GM12878 (cell line): Measurements from ENCODE around the gene SYTL1. TPM values are rescaled to one million over a fixed set of nuclear protein-coding genes. Genes with fewer than 3 reads are reported as not detected.

Source experiments
- ATAC-seq: fragments of 200-7000 bp; cut with Tn5 transposase; 3 replicates; pipeline ENCODE4 v1.9.1; 2020; ENCODE audit warnings: mild to moderate bottlenecking, moderate library complexity
- BruUV-seq: library from RNA; stranded (reverse); fragments of 400-500 nt; replicated peaks from 2 replicates; lab custom pipeline; 2021; lab: Mats Ljungman, UMichigan
- CTCF ChIA-PET: fragments of 300-600 bp; sonication (Branson Sonifier 250); formaldehyde crosslinking; extraction: SDS; loops from one replicate; lab custom pipeline; 2021; ENCODE audit warnings: inconsistent platforms; lab: Yijun Ruan, JAX
- POLR2A ChIA-PET: fragments of 350-600 bp; formaldehyde crosslinking; extraction: SDS; loops from one replicate; lab custom pipeline; 2021; ENCODE audit warnings: inconsistent platforms; lab: Charles Lee
- RAD21 ChIA-PET: fragments of 300-600 bp; sonication (Branson Sonifier 250); formaldehyde crosslinking; loops from one replicate; lab custom pipeline; 2023; ENCODE audit warnings: antibody characterized with exemption; ENCODE audit not compliant: unreplicated experiment; lab: Charles Lee
- SMC1A ChIA-PET: fragments of 300-600 bp; sonication (Branson Sonifier 250); formaldehyde crosslinking; loops from one replicate; lab custom pipeline; 2023; ENCODE audit not compliant: unreplicated experiment, uncharacterized antibody; lab: Charles Lee
- DNase-seq: peaks from one replicate; pipeline ENCODE4 v3.0.0-alpha.2; 2011; ENCODE audit warnings: low read depth, low spot score
- FAIRE-seq: peaks from 3 replicates; lab custom pipeline; 2011; peaks lifted over from hg19 to GRCh38; lab: Jason Lieb, UNC
- H2AFZ ChIP-seq: 2 replicates; pipeline ENCODE4 v1.6.0; 2011; ENCODE audit warnings: low read depth, low read length, control low read depth; ENCODE audit not compliant: control insufficient read depth
- H3K27ac ChIP-seq: 2 replicates; pipeline ENCODE4 v1.5.1; 2011; ENCODE audit warnings: control low read depth; ENCODE audit not compliant: control insufficient read depth, insufficient read depth
- H3K27me3 ChIP-seq, 2 experiments: replicated peaks in 1 of 2; 2 replicates each; pipeline versions ENCODE4 v1.6.0 to v1.6.1; 2011; ENCODE audit warnings: low read length in 1 of 2; ENCODE audit not compliant: control insufficient read depth in 2 of 2, insufficient read depth in 2 of 2
- H3K36me3 ChIP-seq, 2 experiments: 2 replicates each; pipeline ENCODE4 v1.5.1; 2011; ENCODE audit warnings: low read length in 1 of 2; ENCODE audit not compliant: control insufficient read depth in 2 of 2, insufficient read depth in 2 of 2
- H3K4me1 ChIP-seq: 2 replicates; pipeline ENCODE4 v1.6.1; 2011; ENCODE audit warnings: mild to moderate bottlenecking, low read length, moderate library complexity, mixed read lengths; ENCODE audit not compliant: control insufficient read depth, insufficient read depth
- H3K4me2 ChIP-seq: 2 replicates; pipeline ENCODE4 v1.6.0; 2011; ENCODE audit warnings: control low read depth; ENCODE audit not compliant: control insufficient read depth, insufficient read depth
- H3K4me3 ChIP-seq: fragments of 200-600 bp; sonication (generic); 2 replicates; pipeline ENCODE4 v1.5.1; 2016
- H3K79me2 ChIP-seq: 2 replicates; pipeline ENCODE4 v1.6.0; 2011; ENCODE audit warnings: low read length; ENCODE audit not compliant: control insufficient read depth, insufficient read depth
- H3K9ac ChIP-seq: 2 replicates; pipeline ENCODE4 v1.8.0; 2011; ENCODE audit warnings: low read length, control low read depth, mixed read lengths; ENCODE audit not compliant: control insufficient read depth, insufficient read depth
- H3K9me3 ChIP-seq: replicated peaks from 3 replicates; pipeline ENCODE4 v1.5.1; 2011; ENCODE audit warnings: mild to moderate bottlenecking, low read length; ENCODE audit not compliant: control insufficient read depth, insufficient read depth
- H4K20me1 ChIP-seq: 2 replicates; pipeline ENCODE4 v1.6.0; 2011; ENCODE audit not compliant: control insufficient read depth, insufficient read depth
- CBFB ChIP-seq: IDR thresholded peaks from 2 replicates; pipeline ENCODE4 v1.6.1; 2016; ENCODE audit warnings: antibody characterized with exemption, low read depth
- CREB1 ChIP-seq: IDR thresholded peaks from 2 replicates; pipeline ENCODE4 v1.6.1; 2012; ENCODE audit warnings: low read depth, mild to moderate bottlenecking, inconsistent platforms
- EGR1 ChIP-seq, 2 experiments: IDR thresholded peaks; 1 replicate in 1 of 2; 2 replicates in 1 of 2; pipeline ENCODE4 v1.6.1; 2011 to 2012; ENCODE audit warnings: low read depth in 2 of 2, low read length in 2 of 2, borderline replicate concordance in 1 of 2, mild to moderate bottlenecking in 1 of 2, moderate library complexity in 1 of 2
- HCFC1 ChIP-seq: fragments of 150-350 bp; IDR thresholded peaks from 2 replicates; pipeline ENCODE4 v1.6.1; 2014; ENCODE audit warnings: low read length
- KAT2A ChIP-seq: conservative IDR thresholded peaks from 2 replicates; pipeline ENCODE4 v1.6.1; 2011; ENCODE audit warnings: low read depth, low read length; ENCODE audit not compliant: control insufficient read depth
- POLR2A ChIP-seq: IDR thresholded peaks from 2 replicates; pipeline ENCODE4 v1.6.1; 2011; ENCODE audit warnings: low read depth, mild to moderate bottlenecking, low read length
- SMARCA5 ChIP-seq: fragments of 450-650 bp; IDR thresholded peaks from 2 replicates; pipeline ENCODE4 v1.6.1; 2017; ENCODE audit warnings: mild to moderate bottlenecking
- USF1 ChIP-seq: IDR thresholded peaks from 2 replicates; pipeline ENCODE4 v1.6.1; 2011; ENCODE audit warnings: borderline replicate concordance, low read depth, mild to moderate bottlenecking, moderate library complexity, mixed read lengths, low read length; ENCODE audit not compliant: insufficient read depth; ENCODE audit errors: extremely low read length
- YY1 ChIP-seq: IDR thresholded peaks from 2 replicates; pipeline ENCODE4 v1.6.1; 2011; ENCODE audit warnings: low read depth, mild to moderate bottlenecking, low read length
- WGBS: methylation state at CpG from one replicate; pipeline ENCODE4 v1.1.6; 2016; ENCODE audit warnings: low lambda C conversion rate; ENCODE audit not compliant: insufficient replicate concordance, insufficient coverage; ENCODE audit errors: missing lambda C conversion rate; 5-methylcytosine and 5-hydroxymethylcytosine counted together
- in situ Hi-C: fragments of 300-500 bp; cut with MboI; formaldehyde crosslinking; loops from 9 replicates; pipeline ENCODE4 v1.14.3; 2018; ENCODE audit warnings: mixed read lengths
- intact Hi-C: fragments of 100-400 bp; cut with micrococcal nuclease; formaldehyde crosslinking; loops from one replicate; pipeline ENCODE4 v1.14.2; 2022; ENCODE audit not compliant: unreplicated experiment
- polyA plus RNA-seq, 11 experiments: library from polyadenylated mRNA; depleted of rRNA in 4 of 11; unstranded in 6 of 11; stranded (reverse) in 5 of 11; fragments of >200 nt; fragmentation: Nextera tagmentation in 4 of 11; fragmentation: Illumina TruSeq in 1 of 11; extraction: Ambion mirVana in 4 of 11; extraction: Trizol in 1 of 11; gene quantifications; 1 replicate in 1 of 11; 2 replicates in 10 of 11; pipeline versions ENCODE4 v1.2.1 to v1.2.3, GENCODE V29; 2011 to 2016; ENCODE audit warnings: inconsistent platforms in 2 of 11, missing spikeins in 2 of 11, low read depth in 1 of 11
- total RNA-seq, 4 experiments: library from RNA; depleted of rRNA in 3 of 4; stranded (reverse); fragments of >200 nt in 3 of 4; fragmentation: Illumina TruSeq in 1 of 4; extraction: Trizol in 1 of 4; gene quantifications; 2 replicates each; pipeline versions ENCODE4 v1.2.1 to v1.2.3, GENCODE V29; 2013 to 2021

The SYTL1 gene
- total and polyA plus RNA-seq, 10 of the 15 experiments (the other 5 are each of a cell fraction or from before 2014, with no cell fraction given), result 0.72 to 45.6 (median 14.8) TPM

DNA sequence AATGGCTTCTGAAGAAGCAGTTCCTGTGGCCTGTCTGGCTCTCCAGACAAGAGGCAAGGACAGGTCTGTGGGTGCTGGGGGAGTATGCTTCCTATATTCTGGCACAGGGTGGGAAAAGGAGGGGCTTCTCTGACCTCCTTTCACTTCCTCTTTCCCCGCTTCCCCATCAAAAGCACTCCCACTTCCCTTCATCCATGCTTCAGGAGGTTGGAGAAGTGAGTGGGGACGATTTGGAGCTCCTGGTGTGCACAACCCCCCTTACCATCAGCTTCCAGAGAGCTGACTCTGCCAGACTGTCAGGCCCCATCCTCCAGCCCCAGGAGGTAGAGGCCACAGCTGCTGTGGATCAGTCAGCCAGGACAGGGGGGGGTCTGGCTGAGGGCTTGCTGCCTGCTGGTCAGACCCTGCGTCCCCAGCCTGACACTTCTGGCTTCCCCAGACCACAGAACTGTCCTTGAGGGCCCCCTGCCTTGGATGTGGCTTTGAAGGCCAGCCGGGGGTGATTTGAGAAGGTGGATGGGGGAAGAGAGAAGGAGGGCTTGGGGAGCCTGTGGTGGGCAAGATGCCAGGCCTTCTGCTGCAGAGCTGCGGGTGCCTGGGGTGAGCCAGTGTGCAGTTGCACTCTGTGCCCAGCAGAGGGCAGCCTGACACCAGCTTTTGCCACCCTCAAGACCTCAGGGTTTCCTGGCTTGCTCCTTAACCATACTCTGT lies 41.3 kb upstream of the SYTL1 start (continued):
- TF ChIP-seq CBFB, result no peak
- no peak for TF ChIP-seq USF1
- TF ChIP-seq SMARCA5, result peak; percentile 55; the same call in 1 of the 2 replicates
- peak; percentile 58; the same call in 1 of the 2 replicates for TF ChIP-seq YY1

DNA sequence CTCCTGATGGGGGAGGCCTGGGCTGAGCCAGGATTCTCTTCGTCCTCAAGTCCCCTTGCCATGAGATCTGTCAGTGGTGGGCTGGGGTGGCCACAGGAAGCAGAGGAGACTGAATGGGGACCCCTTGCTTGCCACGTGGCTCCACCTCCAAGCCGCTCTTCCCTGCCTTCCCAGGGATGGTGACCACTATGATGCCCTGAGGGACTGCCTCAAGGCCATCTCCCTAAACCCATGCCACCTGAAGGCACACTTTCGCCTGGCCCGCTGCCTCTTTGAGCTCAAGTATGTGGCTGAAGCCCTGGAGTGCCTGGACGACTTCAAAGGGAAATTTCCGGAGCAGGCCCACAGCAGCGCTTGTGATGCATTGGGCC lies 40.8 kb upstream of the SYTL1 start:
- FAIRE-seq, result no peak
- H3K4me3 ChIP-seq, result no peak overlapping the region
- H3K36me3 ChIP-seq, result peaks cover 4 to 8% of the 10 kb centered on the region in 2 experiments; a peak in 3 of 4 replicates
- no TSS peak for BruUV-seq
- H3K27me3 ChIP-seq, result no peaks in the 10 kb centered on the region
- no peak for DNase-seq
- no peak overlapping the region for H3K4me2 ChIP-seq
- ChIA-PET SMC1A (interaction anchor here (1.0 to 5.5 kb wide), 7 partner anchors 49 to 306 kb away, joined by 3 to 54 read pairs (median 8); no protein-coding TSS in a partner anchor), CTCF (interaction anchor here (0.7 to 13.1 kb wide), 36 partner anchors 9 to 369 kb away, joined by 3 to 265 read pairs (median 5); partner anchors contain the start of genes AHDC1, FCN3, GPR3 and MAP3K6), POLR2A (interaction anchor here (0.5 kb wide), 1 partner anchor 176 kb away, joined by 4 read pairs; no protein-coding TSS in a partner anchor), RAD21 (interaction anchor here (0.6 to 7.5 kb wide), 19 partner anchors 26 to 368 kb away, joined by 3 to 103 read pairs (median 5); no protein-coding TSS in a partner anchor)
- H3K27ac ChIP-seq, result no peak overlapping the region
- no peak overlapping the region for H3K9ac ChIP-seq
- no peak for TF ChIP-seq KAT2A
- TF ChIP-seq CREB1, result no peak
- TF ChIP-seq EGR1 (IDR thresholded peaks at IDR 0.05; ENCODE audit: borderline replicate concordance in 1 of 2, low read depth in 2 of 2, low read length in 2 of 2), result no peak
- TF ChIP-seq POLR2A, result no peak
- no peak for TF ChIP-seq HCFC1
- peaks cover 5% of the 10 kb centered on the region for H3K4me1 ChIP-seq
- WGBS, result 87% methylated on average over 8 of the region's 8 CpGs
- in situ Hi-C loops (loop anchor here (5.0 kb wide), 3 partner anchors 91 to 361 kb away; partner anchors contain the start of gene GPR3), intact Hi-C loops (loop anchor here (1.0 to 2.0 kb wide), 3 partner anchors 87 to 362 kb away; partner anchors contain the start of gene AHDC1)
- H3K9me3 ChIP-seq, result no peaks in the 10 kb centered on the region
- no peaks in the 10 kb centered on the region for H3K79me2 ChIP-seq
- no peak overlapping the region for H2AFZ ChIP-seq
- no peaks in the 10 kb centered on the region for H4K20me1 ChIP-seq
- no peak for ATAC-seq
